ENCODE measurements around the gene PLD4. TPM values are rescaled to one million over a fixed set of nuclear protein-coding genes. Genes with fewer than 3 reads are reported as not detected.

PLD4 gene
- total and polyA plus RNA-seq, 2 experiments from 2014 or later: not detected

DNA sequence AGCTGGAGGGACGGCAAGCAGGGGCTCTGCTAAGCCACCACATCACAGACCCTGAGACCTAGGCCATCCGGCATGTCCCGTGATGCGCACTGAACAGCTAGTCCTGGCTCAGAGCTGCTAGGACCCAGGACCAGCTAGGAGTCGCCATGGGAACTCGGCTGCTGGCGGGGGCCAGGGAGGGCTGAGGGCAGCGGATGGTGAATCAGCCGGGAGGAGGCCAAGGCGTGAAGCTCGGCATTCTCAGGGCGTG, 48.4 kb downstream of the PLD4 start (continued):
- TF ChIP-seq, protein P1, sequence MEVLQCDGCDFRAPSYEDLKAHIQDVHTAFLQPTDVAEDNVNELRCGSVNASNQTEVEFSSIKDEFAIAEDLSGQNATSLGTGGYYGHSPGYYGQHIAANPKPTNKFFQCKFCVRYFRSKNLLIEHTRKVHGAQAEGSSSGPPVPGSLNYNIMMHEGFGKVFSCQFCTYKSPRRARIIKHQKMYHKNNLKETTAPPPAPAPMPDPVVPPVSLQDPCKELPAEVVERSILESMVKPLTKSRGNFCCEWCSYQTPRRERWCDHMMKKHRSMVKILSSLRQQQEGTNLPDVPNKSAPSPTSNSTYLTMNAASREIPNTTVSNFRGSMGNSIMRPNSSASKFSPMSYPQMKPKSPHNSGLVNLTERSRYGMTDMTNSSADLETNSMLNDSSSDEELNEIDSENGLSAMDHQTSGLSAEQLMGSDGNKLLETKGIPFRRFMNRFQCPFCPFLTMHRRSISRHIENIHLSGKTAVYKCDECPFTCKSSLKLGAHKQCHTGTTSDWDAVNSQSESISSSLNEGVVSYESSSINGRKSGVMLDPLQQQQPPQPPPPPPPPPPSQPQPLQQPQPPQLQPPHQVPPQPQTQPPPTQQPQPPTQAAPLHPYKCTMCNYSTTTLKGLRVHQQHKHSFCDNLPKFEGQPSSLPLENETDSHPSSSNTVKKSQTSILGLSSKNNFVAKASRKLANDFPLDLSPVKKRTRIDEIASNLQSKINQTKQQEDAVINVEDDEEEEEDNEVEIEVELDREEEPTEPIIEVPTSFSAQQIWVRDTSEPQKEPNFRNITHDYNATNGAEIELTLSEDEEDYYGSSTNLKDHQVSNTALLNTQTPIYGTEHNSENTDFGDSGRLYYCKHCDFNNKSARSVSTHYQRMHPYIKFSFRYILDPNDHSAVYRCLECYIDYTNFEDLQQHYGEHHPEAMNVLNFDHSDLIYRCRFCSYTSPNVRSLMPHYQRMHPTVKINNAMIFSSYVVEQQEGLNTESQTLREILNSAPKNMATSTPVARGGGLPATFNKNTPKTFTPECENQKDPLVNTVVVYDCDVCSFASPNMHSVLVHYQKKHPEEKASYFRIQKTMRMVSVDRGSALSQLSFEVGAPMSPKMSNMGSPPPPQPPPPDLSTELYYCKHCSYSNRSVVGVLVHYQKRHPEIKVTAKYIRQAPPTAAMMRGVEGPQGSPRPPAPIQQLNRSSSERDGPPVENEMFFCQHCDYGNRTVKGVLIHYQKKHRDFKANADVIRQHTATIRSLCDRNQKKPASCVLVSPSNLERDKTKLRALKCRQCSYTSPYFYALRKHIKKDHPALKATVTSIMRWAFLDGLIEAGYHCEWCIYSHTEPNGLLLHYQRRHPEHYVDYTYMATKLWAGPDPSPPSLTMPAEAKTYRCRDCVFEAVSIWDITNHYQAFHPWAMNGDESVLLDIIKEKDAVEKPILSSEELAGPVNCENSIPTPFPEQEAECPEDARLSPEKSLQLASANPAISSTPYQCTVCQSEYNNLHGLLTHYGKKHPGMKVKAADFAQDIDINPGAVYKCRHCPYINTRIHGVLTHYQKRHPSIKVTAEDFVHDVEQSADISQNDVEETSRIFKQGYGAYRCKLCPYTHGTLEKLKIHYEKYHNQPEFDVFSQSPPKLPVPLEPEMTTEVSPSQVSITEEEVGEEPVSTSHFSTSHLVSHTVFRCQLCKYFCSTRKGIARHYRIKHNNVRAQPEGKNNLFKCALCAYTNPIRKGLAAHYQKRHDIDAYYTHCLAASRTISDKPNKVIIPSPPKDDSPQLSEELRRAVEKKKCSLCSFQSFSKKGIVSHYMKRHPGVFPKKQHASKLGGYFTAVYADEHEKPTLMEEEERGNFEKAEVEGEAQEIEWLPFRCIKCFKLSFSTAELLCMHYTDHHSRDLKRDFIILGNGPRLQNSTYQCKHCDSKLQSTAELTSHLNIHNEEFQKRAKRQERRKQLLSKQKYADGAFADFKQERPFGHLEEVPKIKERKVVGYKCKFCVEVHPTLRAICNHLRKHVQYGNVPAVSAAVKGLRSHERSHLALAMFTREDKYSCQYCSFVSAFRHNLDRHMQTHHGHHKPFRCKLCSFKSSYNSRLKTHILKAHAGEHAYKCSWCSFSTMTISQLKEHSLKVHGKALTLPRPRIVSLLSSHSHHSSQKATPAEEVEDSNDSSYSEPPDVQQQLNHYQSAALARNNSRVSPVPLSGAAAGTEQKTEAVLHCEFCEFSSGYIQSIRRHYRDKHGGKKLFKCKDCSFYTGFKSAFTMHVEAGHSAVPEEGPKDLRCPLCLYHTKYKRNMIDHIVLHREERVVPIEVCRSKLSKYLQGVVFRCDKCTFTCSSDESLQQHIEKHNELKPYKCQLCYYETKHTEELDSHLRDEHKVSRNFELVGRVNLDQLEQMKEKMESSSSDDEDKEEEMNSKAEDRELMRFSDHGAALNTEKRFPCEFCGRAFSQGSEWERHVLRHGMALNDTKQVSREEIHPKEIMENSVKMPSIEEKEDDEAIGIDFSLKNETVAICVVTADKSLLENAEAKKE (CRISPR knock-in tag; IDR thresholded peaks at IDR 0.05): no peak
- no peak for TF ChIP-seq ZNF114 (CRISPR knock-in tag; IDR thresholded peaks at IDR 0.05)
- no peak for TF ChIP-seq CREB1 (CRISPR knock-in tag; IDR thresholded peaks at IDR 0.05; ENCODE audit: low read depth)

DNA sequence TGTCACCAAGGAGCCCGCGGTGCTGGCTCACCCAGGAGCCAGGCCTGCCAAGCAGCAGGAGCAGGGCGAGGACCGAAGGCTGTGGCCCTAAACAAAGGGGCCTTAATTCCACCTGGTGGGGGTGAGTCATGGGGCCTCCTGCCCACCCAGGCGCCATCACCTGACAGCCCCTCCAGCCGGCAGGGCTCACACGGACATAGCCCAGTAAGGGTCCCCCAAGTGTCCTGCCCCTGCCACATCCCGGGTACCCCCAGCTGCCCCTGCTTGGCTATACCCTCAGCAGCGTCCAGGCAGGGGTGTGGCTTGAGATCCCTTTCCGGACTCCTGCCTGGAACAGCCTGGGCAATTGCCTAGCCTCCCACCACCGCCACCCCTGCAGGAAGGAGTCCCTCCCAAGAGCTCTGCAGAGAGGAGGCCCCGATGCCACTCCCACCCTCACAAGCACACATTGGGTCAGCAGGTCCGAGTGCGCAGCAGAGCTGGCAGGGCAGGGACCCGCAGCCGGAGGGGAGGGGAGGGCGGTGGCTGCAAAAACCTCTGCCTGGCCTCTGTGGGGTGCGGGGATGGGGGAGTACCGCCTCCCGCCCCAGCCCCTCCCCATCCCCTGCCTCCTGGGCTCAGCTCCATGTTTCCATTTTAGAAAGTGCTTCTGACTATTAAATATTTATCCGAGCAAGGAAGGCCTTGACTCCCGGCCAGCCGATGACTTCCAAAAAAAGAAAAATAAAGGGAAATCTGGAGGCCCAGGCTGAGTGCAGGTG, 48.9 kb downstream of the PLD4 start:
- no peaks in the 10 kb centered on the region for H3K36me3 ChIP-seq (ENCODE audit: insufficient read depth)
- peaks cover under 1% of the 10 kb centered on the region; the same call in 1 of the 2 replicates for H3K4me1 ChIP-seq (ENCODE audit: insufficient read depth)
- no peaks in the 10 kb centered on the region for H3K9me2 ChIP-seq (ENCODE audit: insufficient read depth)
- Mint-ChIP-seq H3K27ac (no peak overlapping the region), H3K9me3 (no peaks in the 10 kb centered on the region), H3K27me3 (ENCODE audit: insufficient read depth, low read depth, poor library complexity) (peaks cover 30% of the 10 kb centered on the region), H3K4me1 (peaks cover 8% of the 10 kb centered on the region; the same call in 2 of the 3 replicates), H3K36me3 (ENCODE audit: low read depth) (no peaks in the 10 kb centered on the region), H3K4me3 (no peak overlapping the region)
- H3K27ac ChIP-seq (ENCODE audit: low read depth): no peak overlapping the region
- H3K79me2 ChIP-seq (replicated peaks; ENCODE audit: insufficient read depth): no peaks in the 10 kb centered on the region
- DNase-seq (ENCODE audit: low spot score) (no peak), ATAC-seq (no peak)
- no peak overlapping the region for H2AFZ ChIP-seq
- no peaks in the 10 kb centered on the region for H3F3A ChIP-seq (replicated peaks; ENCODE audit: low read depth)
- H4K20me1 ChIP-seq (replicated peaks; ENCODE audit: insufficient read depth): no peaks in the 10 kb centered on the region
- peaks cover 20% of the 10 kb centered on the region for H3K27me3 ChIP-seq (ENCODE audit: insufficient read depth)
- H3K4me2 ChIP-seq: no peak overlapping the region
- no peak overlapping the region for H3K4me3 ChIP-seq
- TF ChIP-seq, protein P2, sequence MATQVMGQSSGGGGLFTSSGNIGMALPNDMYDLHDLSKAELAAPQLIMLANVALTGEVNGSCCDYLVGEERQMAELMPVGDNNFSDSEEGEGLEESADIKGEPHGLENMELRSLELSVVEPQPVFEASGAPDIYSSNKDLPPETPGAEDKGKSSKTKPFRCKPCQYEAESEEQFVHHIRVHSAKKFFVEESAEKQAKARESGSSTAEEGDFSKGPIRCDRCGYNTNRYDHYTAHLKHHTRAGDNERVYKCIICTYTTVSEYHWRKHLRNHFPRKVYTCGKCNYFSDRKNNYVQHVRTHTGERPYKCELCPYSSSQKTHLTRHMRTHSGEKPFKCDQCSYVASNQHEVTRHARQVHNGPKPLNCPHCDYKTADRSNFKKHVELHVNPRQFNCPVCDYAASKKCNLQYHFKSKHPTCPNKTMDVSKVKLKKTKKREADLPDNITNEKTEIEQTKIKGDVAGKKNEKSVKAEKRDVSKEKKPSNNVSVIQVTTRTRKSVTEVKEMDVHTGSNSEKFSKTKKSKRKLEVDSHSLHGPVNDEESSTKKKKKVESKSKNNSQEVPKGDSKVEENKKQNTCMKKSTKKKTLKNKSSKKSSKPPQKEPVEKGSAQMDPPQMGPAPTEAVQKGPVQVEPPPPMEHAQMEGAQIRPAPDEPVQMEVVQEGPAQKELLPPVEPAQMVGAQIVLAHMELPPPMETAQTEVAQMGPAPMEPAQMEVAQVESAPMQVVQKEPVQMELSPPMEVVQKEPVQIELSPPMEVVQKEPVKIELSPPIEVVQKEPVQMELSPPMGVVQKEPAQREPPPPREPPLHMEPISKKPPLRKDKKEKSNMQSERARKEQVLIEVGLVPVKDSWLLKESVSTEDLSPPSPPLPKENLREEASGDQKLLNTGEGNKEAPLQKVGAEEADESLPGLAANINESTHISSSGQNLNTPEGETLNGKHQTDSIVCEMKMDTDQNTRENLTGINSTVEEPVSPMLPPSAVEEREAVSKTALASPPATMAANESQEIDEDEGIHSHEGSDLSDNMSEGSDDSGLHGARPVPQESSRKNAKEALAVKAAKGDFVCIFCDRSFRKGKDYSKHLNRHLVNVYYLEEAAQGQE (IDR thresholded peaks at IDR 0.05; ENCODE audit: unreplicated experiment): no peak
- TF ChIP-seq, protein P1 (CRISPR knock-in tag; IDR thresholded peaks at IDR 0.05): no peak
- TF ChIP-seq EZH2 (IDR thresholded peaks at IDR 0.05; ENCODE audit: low read depth, unreplicated experiment): no peak
